Measurements from ENCODE around the gene PEPD.

The PEPD gene

DNA sequence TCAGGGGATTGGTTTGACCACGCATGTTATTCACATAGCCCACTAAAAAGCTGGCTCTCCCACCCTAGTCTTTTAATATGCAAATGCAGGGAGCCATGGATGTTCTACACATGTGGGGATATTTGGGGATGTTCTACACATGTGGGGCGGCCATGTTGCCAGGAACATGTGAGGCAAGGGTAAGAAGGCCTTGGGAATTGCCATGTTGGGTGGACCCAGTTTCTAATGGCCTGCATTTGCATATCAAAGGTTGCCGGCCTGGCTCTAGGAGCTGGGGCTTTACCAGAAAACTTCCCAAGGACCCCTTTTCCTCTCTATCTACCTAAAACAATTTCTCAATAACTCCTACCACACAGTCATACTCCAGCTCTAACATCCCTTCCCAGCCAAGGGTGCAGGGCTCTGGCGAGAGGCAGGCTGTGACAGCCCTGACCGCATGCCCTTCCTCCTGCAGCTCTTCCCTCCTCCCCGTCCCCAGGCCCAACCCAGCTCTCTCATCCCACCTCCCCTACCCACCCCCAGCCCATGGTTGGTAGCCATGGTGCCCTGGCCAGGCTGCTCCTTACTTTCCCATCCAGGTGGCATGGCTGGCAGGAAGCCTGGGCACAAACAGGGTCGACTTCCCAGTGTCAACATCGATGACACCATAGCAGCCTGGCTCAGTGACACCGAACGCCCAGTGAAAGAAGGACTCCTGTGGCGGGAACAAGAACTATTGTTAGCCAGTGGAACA lies 11.0 kb downstream of the PEPD start:
- no peak for DNase-seq

DNA sequence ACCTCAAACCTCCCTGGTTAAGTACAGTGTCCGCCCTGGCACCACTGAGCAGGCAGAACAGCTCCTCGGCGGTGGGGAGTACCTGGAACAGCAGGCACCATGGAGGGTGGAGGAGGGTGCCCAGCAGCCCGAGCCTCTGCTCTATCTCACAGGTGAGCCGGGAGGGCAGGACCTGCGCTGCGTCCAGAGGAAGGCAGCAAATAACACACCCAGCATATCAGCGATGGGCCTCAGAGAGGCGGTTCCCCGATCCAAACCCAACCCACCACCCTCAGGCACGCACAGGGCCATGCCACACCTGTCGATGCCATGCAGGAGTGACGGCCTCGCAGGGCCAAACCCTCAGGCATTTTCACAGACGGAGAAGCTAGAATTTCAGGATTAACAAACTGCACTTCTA lies 11.8 kb downstream of the PEPD start:
- DNase-seq = no peak

DNA sequence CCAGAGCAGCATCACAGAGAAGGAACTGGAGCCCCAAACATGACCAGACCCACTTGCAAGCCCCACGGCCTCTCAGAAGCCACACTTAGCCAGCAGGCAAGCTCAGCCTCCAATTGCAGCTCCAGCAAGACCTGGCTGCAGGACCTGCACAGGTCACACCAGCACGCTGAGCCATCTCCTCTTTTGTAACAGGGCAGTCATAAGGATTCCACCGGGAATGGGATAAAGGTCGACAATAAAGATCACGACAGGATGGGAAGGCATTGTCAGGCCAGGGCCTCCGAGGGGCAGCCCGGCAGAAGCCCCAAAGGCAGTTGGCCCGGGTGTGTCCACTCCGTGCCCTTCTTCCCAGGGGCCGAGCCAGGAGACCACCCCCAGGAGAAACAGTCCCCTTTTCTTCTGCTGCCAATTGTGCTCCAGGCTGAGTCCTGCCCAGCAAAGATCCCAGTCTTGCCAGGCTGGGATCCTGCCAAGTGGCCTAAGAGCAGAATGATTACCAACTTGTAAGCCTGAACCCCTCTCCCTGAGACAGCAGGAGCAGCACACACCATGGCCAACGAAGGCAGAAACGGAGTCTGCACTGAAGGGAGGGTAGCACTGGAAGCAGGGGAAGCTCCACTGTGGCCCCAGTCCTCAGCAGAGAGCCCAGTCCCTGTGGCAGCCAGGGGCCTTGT lies 12.5 kb downstream of the PEPD start:
- no peak for DNase-seq

DNA sequence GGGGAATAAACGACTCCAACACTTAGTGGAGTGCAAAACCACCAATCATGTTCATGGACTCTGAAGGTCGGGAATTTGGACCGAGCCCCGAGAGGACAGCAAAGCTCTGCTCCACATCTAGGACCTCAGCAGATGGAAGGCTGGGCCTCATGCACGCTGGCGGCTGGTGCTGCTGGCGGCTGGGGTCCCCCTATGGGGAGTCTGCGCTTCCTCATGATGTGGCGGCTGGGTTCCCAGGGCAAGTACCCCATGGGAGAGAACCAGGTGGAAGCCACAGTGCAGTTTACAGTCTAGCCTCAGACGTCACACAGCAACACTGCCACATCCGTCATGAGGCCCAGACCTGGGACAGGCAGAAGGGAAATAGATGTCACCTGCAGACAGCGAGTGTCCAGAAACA lies 13.2 kb downstream of the PEPD start:
- DNase-seq = no peak

DNA sequence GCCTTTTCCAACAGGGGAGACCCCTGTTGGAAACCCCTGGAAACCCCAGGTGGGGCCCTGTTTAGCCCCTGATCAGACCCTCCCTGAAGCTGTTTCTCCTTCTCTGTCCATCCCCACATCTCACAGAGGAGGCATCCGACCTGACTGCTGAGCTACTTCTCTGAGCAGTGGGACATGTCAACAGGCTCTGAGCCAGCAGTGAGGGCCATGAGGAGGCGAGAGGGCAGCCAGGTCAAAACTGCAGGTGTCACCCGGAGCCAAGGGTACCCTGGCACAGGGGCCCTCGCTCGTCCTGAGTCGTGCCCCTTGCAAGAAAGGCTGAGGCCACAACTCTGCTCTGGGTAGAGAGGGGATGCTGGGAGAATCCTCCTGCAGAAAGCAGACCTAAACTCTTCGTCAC lies 13.6 kb downstream of the PEPD start:
- no peak for DNase-seq

DNA sequence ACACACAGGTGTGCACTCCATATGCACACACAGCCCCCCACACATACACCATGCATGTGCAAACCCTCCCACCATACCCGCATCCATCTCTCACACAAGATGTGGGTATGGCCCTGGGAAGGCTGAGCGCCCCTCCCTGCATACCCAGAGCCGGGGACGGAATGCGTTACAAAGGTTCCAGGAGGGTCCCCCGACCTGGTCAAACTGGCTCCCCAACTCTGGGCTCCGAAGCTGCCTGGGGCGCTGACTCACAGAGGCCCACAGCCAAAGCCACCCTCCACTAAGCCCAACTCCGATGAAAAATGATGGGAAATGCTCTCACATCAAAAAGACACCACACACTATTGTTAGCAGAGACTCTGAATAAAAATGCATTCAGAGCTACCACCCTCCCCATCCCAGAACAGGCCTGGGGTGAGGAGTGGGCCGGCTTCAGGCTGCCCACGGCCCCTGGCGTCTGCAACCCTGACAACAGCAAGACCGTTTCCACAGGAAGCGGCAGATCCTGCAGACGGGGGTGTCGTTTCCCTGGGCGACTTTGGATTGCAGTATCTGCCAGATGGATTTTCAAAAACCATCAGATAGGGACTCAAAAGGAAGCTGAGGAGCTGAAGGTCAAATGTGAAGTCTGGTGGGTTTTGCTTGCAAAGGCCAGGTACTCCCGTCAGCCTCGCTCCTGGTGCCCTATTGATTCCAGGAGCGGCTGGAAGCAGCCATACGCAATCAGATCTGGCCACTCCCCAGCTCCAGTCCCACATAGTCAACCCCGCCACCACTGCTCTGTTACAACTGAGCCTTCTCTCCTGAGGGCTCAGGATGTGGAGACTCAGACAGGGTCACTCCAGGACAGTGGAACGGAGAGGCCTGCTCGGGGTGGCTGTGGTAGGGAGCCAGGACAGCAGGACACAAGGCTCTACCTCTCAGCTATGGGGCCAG lies 14.3 kb downstream of the PEPD start:
- DNase-seq = no peak

DNA sequence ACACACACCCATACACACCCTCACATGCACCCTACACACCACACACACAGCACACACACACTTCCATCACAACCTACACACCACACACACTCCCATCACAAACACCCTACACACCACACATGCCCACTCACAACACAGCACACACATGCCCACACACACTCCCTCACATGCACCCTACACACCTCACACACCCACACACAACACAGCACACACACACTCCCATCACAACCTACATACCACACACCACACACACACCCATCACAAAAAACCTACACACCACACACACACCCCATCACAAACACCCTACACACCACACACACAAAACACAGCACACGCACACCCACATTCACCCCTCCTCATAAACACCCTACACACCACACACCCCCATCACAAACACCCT lies 15.1 kb downstream of the PEPD start:
- no peak for DNase-seq

DNA sequence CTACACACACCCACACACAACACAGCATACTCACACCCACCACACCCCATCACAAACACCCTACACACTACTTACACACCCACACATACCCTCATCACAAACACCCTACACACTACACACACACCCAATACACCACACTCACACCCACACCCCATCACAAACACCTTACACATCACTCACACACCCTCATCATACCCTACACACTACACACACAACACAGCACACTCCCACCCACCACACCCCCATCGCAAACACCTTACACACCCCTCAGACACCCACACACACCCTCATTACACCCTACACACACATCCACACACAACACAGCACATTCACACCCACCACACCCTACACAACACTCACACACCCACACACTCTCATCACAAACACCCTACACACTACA lies 15.8 kb downstream of the PEPD start:
- DNase-seq = no peak

DNA sequence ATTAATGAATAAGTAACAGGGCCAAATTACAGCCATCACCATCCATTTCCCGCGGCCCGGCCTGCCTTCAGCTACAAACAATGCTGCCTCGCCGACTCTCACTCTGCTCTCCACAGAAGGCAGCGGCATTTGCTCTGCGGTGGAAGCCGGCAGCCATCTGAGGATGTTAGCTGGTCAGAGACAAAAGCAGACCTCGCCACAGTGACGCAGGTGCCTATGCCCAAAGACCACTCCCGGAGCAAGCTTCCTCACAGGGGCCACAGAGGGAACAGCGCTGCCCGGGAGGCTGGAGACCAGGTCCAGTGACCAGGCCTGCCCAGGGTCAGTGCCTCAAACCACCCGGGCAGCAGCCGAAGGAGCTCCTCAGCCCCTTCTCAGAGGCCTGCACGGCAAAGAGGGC lies 16.4 kb downstream of the PEPD start:
- DNase-seq = no peak

DNA sequence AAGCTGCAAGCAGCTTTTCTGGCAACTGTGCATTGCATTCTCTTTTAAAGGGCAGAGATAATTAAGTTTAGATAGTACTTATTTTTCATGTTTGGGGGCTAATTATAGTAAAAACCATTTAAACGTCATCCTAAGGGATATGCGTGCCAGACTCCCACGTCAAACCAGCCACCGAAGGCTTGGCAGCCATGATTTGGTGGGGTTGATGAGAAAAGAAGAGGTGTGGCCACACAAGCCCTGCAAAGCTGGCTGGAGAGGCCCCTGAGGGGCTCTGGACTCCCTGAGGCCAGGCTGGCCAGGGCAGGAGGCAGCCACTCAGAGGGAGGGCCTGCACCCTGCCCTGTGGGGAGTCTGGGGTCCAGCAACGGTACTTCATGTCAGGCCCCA lies 17.5 kb downstream of the PEPD start:
- DNase-seq = no peak

DNA sequence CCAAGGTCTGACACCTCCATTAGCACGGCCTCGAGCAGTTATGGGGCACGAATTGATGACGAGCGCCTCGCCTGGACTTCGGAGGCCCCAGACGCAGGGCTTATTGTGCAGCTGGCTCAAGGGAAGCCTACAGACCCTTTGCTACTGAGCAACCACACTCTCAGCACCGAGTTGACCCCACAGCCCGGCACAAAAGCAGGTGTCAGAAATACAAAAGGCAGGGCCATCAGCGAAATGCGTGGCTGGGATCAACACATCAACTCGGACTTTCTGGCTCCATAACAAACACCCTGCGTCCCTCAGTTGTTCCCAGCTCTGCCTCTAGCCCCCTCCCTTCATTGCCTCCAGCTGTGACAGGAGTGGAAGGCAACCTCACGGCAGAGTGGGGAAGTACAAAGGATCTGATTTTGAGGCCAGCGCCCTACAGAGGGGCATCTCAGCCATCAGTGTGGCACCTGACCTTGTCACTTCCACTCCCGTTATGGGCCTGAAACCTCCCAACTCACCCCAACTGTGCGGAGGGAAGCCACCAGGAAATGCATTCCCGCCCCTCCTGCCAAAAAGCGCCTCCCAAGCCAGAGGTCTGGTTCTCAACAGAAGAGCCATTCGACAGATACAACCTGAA lies 18.0 kb downstream of the PEPD start:
- DNase-seq = no peak

DNA sequence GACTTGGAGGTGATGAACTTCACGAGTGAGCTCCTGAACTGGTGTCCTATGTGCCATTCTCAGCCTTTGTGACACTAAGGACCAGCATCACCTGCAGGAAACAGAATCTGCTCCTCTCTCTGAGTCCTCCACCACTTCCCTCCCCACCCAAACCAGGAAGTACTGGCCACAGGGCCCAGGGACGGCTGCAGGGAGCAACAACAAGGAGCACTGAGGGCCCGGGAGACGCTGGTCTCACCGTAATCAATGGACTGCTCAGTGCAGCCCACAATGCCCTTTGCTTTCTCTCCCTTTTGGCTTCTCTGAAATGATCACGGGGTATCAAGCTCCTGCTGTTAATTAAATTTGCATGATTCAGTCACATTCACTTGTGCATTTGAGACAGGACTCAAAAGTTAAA lies 18.6 kb downstream of the PEPD start:
- no peak for DNase-seq

DNA sequence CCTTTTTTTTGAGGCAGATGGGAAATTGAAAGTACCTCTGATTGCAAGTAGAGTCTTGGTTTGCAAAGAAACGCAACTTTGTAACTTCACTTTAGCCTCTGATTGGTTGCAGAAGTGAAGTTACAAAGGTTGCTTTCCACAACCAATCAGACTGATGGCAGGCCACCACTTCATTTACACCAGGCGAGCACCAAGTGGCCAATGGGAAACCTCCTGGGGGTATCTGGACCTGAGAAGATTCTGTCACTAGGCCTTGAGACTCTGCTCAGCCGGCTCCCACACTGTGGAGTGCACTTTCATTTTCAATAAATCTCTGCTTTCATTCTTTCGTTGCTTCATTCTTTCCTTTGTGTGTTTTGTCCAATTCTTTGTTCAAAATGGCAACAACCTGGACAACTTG lies 19.1 kb downstream of the PEPD start:
- DNase-seq = no peak

DNA sequence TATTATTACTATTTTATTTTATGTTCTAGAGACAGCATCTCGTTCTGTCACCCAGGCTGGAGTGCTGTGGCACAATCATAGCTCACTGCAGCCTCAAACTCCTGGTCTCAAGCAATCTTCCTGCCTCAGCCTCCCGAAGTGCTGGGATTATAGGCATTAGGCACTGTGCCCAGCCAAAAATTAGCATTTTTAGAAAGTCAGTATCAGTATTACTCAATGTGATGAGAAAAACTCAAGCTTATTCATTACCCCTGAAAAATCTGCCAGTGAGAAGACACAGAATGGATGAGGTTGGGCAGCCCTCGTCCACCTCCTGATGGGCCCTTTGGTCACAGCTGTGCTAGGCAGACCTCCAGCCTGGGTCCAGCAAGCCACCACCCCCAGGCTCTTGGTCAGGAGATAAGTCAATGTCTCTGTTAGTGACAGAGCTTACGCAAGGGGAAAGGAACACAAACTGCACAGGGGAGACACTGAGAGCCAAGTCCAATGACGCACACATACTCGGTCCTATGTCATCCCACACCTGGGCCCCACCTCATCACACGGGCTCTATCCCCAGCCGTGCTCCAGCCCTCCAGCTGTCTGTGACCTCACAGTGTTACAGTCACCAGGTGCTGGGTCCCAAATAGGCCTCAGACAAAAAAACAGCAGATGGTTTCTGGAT lies 19.8 kb downstream of the PEPD start:
- DNase-seq = no peak

DNA sequence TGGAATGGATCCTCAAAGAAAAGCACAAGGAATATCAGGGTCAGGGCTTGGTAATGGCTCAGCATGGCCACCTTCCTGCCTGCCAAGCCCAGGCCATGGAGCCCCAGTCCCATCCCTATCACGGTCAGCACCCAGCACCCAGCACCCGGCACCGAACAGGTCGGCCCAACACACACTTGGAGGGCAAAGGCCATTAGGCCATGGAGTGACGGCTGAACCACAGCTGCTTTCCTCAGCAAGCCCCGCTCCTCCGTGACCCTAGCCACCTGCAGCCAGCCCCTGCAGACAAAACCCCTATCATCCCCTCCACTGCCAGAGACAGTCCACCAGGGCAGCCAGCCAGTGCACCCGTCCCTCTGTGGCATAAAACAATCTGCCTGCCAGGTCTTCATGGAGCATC lies 20.6 kb downstream of the PEPD start:
- DNase-seq = no peak

DNA sequence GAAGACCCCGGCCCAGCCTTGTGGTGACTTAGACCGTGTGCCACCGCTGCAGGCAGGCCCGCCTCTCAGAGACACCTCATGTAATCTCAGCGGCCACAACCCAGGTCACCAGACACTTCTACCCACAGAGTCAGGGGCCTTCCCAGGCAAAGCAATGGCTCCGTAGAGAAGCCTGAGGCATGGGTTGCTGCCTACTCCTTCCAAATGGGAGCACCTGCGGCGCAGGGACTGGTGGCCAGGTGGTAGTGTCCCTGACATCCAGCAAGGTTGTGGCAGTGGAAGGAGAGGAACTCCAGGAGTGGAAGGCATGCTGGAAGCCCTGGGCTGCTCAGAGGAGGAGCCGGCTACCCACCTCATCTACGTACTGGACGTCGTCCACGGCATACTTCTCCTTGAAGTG lies 21.0 kb downstream of the PEPD start:
- no peak for DNase-seq

DNA sequence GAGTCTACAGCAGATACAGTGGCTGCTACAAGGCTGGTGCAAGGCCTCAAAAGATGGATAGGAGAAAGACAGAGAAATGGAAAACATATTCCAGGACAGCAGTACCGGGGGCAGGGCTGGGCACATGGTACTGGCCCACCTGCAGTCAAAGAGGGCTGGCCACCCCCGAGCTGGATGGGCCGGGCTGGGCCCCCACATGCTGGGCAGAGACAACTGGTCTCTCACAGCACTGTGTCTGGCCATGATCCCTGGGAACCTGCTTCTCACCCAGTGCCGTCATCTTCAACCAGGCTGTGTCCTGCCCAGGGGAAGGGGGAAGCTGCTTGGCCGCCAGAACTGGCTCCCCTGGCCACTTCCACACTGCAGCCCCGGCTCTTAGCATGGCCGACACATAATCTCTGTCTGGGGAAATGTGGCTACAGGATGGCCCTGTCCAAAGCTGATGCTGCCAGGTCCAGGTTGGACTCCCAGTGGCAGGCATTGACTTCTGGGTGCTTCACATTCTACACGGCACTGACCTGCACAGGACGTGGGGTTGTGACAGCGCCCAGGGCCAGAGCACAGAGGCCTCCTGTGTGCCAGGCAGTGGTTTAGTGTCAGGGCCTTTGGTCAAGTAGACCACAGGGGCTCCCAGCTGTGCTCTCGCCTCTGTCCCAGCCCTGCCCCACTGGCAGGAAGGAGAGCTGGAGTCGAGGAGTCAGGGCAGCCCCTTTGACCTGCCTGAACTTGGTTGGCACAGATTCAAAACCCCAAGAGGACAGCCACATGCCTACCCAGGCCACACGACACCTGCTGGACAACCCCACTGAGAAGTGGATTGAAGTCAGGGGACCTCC lies 21.7 kb downstream of the PEPD start:
- DNase-seq = no peak

DNA sequence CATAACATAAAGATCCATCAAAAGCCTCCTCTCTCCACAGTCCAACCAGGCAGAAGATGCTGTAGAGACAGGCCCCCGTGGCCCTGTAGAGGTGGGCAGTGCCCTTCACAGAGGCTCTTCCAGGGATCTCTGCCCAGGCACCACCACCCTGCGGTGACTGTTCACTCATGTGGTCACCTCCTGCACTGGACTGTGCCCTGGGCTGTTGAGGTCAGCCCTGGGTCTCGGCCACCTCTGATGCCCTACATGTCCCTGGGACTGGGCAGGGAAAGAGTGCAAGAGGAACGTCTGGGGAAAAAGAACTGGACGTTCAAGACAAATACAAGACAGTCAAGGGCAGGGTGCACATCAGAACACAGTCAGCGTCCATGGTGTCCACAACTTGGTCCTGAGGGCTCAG lies 22.3 kb downstream of the PEPD start:
- DNase-seq = no peak

DNA sequence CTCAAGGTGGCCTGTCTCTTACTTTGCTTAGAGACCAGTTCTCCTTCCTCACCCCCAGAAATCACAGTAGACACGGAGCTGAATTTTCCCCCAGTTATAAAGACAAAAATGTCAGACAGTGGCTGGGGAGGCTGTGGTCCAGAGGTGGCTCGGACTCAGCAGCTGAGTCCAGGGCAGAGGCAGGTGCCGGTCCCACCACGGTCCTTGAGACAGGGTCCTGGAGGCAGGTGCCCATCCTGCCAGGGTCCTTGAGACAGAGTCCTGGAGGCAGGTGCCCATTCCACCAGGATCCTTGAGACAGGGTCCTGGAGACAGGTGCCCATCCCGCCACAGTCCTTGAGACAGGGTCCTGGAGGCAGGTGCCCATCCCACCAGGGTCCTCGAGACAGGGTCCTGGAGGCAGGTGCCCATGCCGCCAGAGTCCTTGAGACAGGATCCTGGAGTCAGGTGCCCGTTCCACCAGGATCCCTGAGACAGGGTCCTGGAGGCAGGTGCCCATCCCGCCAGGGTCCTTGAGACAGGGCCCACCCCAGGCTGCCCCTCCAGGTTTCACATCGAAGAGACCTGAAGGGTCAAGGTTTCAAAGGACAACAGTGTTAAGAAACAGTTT lies 23.1 kb downstream of the PEPD start:
- DNase-seq = no peak

DNA sequence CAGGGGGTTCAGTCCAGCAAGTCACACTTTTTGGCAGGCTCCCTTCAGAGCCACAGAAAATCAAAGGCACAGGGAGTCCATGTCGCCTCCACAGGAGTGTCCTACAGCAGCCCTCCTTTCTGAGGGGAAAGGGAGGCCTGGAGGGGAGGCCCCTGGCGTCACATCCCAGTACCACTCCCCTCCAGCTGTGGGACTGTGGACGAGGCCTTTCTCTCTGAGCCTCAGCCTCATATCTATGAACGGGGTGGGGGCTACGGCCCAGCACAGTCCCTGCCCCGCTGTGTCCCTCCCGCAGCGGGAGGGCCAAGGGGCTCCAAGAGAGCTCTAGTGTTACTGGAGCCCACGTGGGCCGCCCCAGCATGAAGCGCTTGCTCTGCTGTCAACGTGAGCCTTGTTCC lies 23.8 kb downstream of the PEPD start:
- no peak for DNase-seq

DNA sequence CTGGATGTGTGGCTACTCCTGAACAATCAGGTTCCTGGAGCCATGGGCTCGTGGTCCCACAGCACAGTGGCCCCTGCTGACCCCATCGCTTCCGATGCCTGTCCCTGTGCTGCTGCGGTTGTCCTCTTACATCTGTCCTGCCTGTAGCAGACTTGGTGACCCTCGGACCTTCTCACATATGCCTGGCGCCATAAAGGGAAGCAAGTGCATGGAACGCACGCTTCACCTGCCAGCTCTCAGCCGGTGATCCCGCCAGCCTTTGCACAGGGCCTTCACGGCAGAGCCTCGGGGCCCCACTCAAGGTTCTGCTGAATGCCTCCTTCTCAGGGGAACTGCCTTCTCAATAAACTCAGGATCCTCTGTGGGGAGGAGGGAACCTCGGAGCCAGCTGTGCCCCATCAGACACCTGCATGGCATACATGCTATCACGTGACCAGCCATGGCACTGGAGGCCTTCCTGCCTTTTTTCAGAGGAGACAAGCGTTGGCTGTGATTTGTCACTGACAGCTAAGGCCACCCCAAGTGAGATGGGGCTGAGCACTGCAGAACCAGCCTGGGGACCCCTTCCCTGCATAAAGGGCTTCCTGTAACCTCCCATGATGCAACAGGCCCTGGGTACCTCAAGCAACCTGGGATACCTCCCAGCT lies 24.3 kb downstream of the PEPD start:
- DNase-seq = no peak
